Measurements from ENCODE around the gene OR2L3.
A peak's percentile ranks its signal among the peaks of the same experiment; 100 is the strongest.

OR2L3 gene, protein sequence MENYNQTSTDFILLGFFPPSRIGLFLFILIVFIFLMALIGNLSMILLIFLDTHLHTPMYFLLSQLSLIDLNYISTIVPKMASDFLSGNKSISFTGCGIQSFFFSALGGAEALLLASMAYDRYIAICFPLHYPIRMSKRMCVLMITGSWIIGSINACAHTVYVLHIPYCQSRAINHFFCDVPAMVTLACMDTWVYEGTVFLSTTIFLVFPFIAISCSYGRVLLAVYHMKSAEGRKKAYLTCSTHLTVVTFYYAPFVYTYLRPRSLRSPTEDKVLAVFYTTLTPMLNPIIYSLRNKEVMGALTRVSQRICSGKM

DNA sequence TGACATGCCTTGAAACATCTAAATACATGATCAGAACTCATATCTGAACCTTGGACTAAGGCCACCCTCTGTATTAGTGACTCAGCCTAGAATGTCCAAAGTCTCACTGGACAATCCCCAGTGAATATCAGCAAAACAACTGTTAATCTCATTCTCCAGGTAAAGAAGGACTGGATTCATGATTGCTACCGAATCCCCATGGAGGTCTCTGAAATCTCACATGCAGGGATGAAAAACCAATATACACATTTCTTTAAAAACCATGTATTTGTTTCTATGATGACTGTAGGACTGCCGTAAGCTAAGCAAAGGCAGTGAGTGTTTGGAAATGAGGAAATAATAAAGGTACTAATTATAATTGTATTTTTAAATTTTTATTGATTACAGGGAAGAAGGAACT, at the start of gene OR2L3:
Gene OR2L3 (plus strand): TSS at position 301 of the 400 bp plus-strand sequence. CDS start 13,846 bp downstream, outside the sequence.
- TF ChIP-seq, protein P1, sequence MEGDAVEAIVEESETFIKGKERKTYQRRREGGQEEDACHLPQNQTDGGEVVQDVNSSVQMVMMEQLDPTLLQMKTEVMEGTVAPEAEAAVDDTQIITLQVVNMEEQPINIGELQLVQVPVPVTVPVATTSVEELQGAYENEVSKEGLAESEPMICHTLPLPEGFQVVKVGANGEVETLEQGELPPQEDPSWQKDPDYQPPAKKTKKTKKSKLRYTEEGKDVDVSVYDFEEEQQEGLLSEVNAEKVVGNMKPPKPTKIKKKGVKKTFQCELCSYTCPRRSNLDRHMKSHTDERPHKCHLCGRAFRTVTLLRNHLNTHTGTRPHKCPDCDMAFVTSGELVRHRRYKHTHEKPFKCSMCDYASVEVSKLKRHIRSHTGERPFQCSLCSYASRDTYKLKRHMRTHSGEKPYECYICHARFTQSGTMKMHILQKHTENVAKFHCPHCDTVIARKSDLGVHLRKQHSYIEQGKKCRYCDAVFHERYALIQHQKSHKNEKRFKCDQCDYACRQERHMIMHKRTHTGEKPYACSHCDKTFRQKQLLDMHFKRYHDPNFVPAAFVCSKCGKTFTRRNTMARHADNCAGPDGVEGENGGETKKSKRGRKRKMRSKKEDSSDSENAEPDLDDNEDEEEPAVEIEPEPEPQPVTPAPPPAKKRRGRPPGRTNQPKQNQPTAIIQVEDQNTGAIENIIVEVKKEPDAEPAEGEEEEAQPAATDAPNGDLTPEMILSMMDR (IDR thresholded peaks at IDR 0.05; ENCODE audit: low read depth, low read length): no peak
- no peak for DNase-seq (ENCODE audit: low read depth in 2 of 2)
- H3K4me3 ChIP-seq (replicated peaks in 1 of 2; ENCODE audit: low read depth in 2 of 2, low read length in 2 of 2): no peak within 1 kb of the TSS

DNA sequence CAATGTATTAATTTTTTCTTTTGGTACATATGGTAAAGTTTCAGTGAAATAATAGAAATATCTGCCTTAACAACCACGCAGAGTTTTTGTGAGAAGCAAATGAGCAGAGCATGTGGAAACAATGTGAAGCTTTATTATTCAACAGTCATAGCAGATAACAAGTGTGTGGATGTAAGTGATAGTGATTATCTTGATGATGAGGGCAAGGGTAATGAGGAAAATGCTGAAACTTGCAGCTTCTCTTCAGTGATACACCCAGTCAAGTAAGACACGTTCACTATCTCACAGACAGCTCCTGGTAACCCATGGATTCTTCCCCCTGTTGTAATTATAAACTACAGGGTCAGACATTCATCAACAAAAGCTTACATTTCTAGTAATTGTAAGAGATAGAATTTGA, 47.8 kb upstream of the OR2L3 start:
- no peak for DNase-seq (ENCODE audit: low read depth in 2 of 2)
- TF ChIP-seq, protein P1 (IDR thresholded peaks at IDR 0.05; ENCODE audit: low read depth, low read length): no peak

DNA sequence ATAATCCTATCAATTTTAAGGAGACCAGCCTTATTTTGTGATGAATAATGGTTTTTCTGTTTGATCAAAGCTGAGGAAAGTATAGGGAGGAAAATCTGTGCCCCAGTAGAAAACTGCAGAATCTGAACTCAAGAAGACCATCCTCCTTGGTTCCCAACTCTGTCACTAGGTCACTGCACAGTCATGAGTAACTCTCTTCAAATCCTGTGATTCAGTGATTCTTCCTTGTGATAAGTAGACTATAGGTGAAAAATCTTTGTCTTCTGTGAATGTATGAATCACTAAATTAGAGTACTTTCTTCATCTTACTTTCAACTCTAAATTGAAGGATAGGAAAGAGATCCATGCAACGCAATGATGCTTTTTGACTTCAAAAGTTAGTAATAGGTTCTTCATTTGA, 46.5 kb upstream of the OR2L3 start:
- no peak overlapping the region for H3K4me3 ChIP-seq (replicated peaks in 1 of 2; ENCODE audit: low read depth in 2 of 2, low read length in 2 of 2)
- TF ChIP-seq, protein P1 (IDR thresholded peaks at IDR 0.05; ENCODE audit: low read depth, low read length): no peak

More for the DNA sequence above, 47.8 kb upstream of the OR2L3 start:
- no peak overlapping the region for H3K4me3 ChIP-seq (replicated peaks in 1 of 2; ENCODE audit: low read depth in 2 of 2, low read length in 2 of 2)

DNA sequence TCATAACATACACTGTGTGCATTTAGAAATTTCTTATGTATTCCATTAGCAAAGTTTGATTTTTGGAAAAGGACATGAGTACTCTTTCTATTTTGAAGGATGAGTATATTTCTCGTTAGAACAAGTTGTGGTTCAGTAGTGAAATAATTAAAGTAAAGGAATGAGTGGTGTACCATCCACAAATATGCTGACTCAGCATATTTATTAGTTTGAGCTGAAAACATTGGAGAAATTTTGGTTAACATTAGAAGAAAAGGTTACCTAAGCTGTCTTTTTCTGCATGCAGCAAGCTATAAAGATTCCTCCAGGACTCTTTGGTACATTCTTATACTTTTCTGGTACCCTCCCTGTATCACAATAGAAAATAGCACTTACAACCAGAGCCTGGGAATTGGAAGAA, 38.9 kb upstream of the OR2L3 start:
- DNase-seq (ENCODE audit: low read depth in 2 of 2): no peak
- TF ChIP-seq, protein P1 (IDR thresholded peaks at IDR 0.05; ENCODE audit: low read depth, low read length): no peak
- no peak overlapping the region for H3K4me3 ChIP-seq (replicated peaks in 1 of 2; ENCODE audit: low read depth in 2 of 2, low read length in 2 of 2)

More for the DNA sequence above, 46.5 kb upstream of the OR2L3 start:
- DNase-seq (ENCODE audit: low read depth in 2 of 2): no peak

DNA sequence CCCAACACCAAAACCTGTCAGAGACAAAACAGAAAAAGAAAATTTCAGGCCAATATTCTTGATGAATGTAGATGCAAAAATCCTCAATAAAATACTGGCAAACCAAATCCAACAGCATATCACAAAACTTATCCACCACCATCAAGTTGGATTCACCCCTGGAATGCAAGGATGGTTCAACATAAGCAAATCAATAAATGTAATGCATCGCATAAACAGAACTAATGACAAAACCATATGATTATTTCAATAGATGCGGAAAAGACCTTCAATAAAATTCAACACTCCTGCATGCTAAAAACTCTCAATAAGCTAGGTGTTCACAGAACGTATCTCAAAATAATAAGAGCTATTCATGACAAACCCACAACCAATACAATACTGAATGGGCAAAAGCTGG, 37.0 kb upstream of the OR2L3 start:
- H3K4me3 ChIP-seq (replicated peaks in 1 of 2; ENCODE audit: low read depth in 2 of 2, low read length in 2 of 2): no peak overlapping the region
- DNase-seq (ENCODE audit: low read depth in 2 of 2): no peak
- TF ChIP-seq, protein P1 (IDR thresholded peaks at IDR 0.05; ENCODE audit: low read depth, low read length): no peak

DNA sequence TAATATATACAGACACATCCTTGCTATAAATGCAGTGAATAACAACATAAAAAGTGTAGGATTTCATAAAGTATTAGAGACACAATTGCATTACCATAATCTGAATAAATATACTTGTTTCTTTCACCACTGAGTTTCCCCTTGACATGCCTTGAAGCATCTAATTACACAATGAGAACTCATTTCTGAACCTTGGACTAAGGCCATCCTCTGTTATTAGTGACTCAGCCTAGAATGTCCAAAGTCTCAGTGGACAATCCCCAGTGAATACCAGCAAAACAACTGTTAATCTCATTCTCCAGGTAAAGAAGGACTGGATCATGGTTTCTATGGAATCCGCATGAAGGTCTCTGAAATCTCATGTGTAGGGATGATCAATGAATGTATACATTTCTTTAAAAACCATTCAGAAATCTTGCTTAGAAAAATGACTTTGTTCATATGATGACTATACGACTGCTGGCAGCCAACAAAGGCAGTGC, 33.4 kb upstream of the OR2L3 start, which contains the start of gene OR2L5:
Gene OR2L5 (plus strand): TSS at position 432 of the 482 bp plus-strand sequence. CDS start 8,288 bp downstream, outside the sequence.
- TF ChIP-seq, protein P1 (IDR thresholded peaks at IDR 0.05; ENCODE audit: low read depth, low read length): no peak
- no peak within 1 kb of the TSS for H3K4me3 ChIP-seq (replicated peaks in 1 of 2; ENCODE audit: low read depth in 2 of 2, low read length in 2 of 2)
- peak in 1 of 2 donors; percentile 7 for DNase-seq (ENCODE audit: low read depth in 2 of 2)
